ENCODE results near the gene MRGPRE.

The MRGPRE gene

GRCh38 chr11:3213659-3214419 is 18.4 kb downstream of the MRGPRE start:
- no peak for DNase-seq

- no peak for DNase-seq
Observed at GRCh38 chr11:3208272-3208671, 23.9 kb downstream of the MRGPRE start.

GRCh38 chr11:3207526-3208189 is 24.6 kb downstream of the MRGPRE start:
- DNase-seq: no peak

- DNase-seq: no peak
Observed at GRCh38 chr11:3206922-3207204, 25.4 kb downstream of the MRGPRE start.

- DNase-seq: no peak
Observed at GRCh38 chr11:3206156-3206921, 25.9 kb downstream of the MRGPRE start.

GRCh38 chr11:3205261-3206155 is 26.7 kb downstream of the MRGPRE start:
- DNase-seq: no peak

- no peak for DNase-seq
Observed at GRCh38 chr11:3204141-3205015, 27.8 kb downstream of the MRGPRE start.

- no peak for DNase-seq
Observed at GRCh38 chr11:3203221-3204043, 28.8 kb downstream of the MRGPRE start.

- DNase-seq: no peak
Observed at GRCh38 chr11:3202759-3203158, 29.5 kb downstream of the MRGPRE start.

- DNase-seq: no peak
Observed at GRCh38 chr11:3202305-3202704, 29.9 kb downstream of the MRGPRE start.

- DNase-seq: no peak
Observed at GRCh38 chr11:3201677-3202181, 30.5 kb downstream of the MRGPRE start.

- no peak for DNase-seq
Observed at GRCh38 chr11:3201112-3201581, 31.1 kb downstream of the MRGPRE start.

GRCh38 chr11:3200388-3201111 is 31.7 kb downstream of the MRGPRE start:
- no peak for DNase-seq

- no peak for DNase-seq
Observed at GRCh38 chr11:3199537-3200295, 32.5 kb downstream of the MRGPRE start.

GRCh38 chr11:3198815-3199214 is 33.4 kb downstream of the MRGPRE start:
- DNase-seq: no peak

GRCh38 chr11:3197878-3198528 is 34.2 kb downstream of the MRGPRE start:
- no peak for DNase-seq

- DNase-seq: no peak
Observed at GRCh38 chr11:3197044-3197695, 35.0 kb downstream of the MRGPRE start.
